Esophagus squamous epithelium (tissue), 4 donors: ENCODE results near the gene SHCBP1L.
"Not testable (repeated sequence)": the region's sequence is repeated elsewhere in the genome, so short reads cannot be mapped to it uniquely, and the experiment has no call there.

Source experiments
- CTCF ChIP-seq, 6 experiments: fragments of 450-650 bp in 4 of 6; fragments of 200-600 bp in 2 of 6; sonication (generic) in 2 of 6; IDR thresholded peaks; one replicate each; pipeline ENCODE4 v1.5.1; 2016 to 2019; ENCODE audit warnings: antibody characterized with exemption in 6 of 6, mild to moderate bottlenecking in 4 of 6, moderate library complexity in 4 of 6
- POLR2A ChIP-seq, 4 donors: fragments of 450-650 bp; IDR thresholded peaks; one replicate each; pipeline ENCODE4 v1.6.1; 2017; ENCODE audit warnings: antibody characterized with exemption in 4 of 4, mild to moderate bottlenecking in 4 of 4, moderate library complexity in 3 of 4

GRCh38 chr1:182942145-182942544 lies 10.8 kb downstream of the SHCBP1L start:
- TF ChIP-seq CTCF, POLR2A (IDR thresholded peaks at IDR 0.05): not testable (repeated sequence)
